Left ventricle myocardium inferior (tissue), 1 donor: ENCODE results near the gene HES2. TPM values are rescaled to one million over a fixed set of nuclear protein-coding genes. Genes with fewer than 3 reads are reported as not detected.
"Not testable (repeated sequence)": the region's sequence is repeated elsewhere in the genome, so short reads cannot be mapped to it uniquely, and the experiment has no call there.

ENCODE experiments used
- DNase-seq: peaks from one replicate; pipeline ENCODE4 v3.0.0-alpha.2; 2020
- H3K27ac ChIP-seq: fragments of 200-600 bp; replicated peaks from 2 replicates; pipeline ENCODE4 v1.8.0; 2021
- H3K27me3 ChIP-seq: fragments of 200-600 bp; 2 replicates; pipeline ENCODE4 v1.8.0; 2021; ENCODE audit warnings: low read depth
- H3K36me3 ChIP-seq: fragments of 200-600 bp; 2 replicates; pipeline ENCODE4 v1.8.0; 2021
- H3K4me1 ChIP-seq: fragments of 200-600 bp; 2 replicates; pipeline ENCODE4 v1.8.0; 2021
- H3K4me3 ChIP-seq: fragments of 200-600 bp; 2 replicates; pipeline ENCODE4 v1.8.0; 2021; ENCODE audit warnings: mild to moderate bottlenecking, moderate library complexity
- H3K9me3 ChIP-seq: fragments of 200-600 bp; replicated peaks from 2 replicates; pipeline ENCODE4 v1.8.0; 2021
- CTCF ChIP-seq: fragments of 200-600 bp; IDR thresholded peaks from 2 replicates; pipeline ENCODE4 v1.8.0; 2021; ENCODE audit warnings: antibody characterized with exemption, mild to moderate bottlenecking, borderline replicate concordance
- intact Hi-C: fragments of 100-400 bp; cut with micrococcal nuclease; formaldehyde crosslinking; loops from one replicate; pipeline ENCODE4 v1.11.0; 2022
- total RNA-seq: library from RNA; stranded (reverse); fragmentation: NEBNext Ultra II Directional; extraction: Animal tissue kit (Norgen Biotek cat#: 25700); gene quantifications from one replicate; pipeline ENCODE4 v1.2.1, GENCODE V29; 2021
- donor health status: DM: no; HTN: yes; CAD: no; lungs with severe emphysema.

Gene HES2
- total RNA-seq, 1 donor from 2014 or later = not detected

- no peaks in the 10 kb centered on the region for H3K36me3 ChIP-seq
- no peaks in the 10 kb centered on the region for H3K9me3 ChIP-seq
- intact Hi-C loops = no loop called here
Measured at GRCh38 chr1:6396998-6397397, 22.7 kb downstream of the HES2 start.

GRCh38 chr1:6395781-6396244 lies 23.9 kb downstream of the HES2 start:
- DNase-seq, H3K9me3 ChIP-seq, H3K27ac ChIP-seq, H3K36me3 ChIP-seq, intact Hi-C loops, H3K27me3 ChIP-seq, H3K4me3 ChIP-seq: not testable (repeated sequence)
- H3K4me1 ChIP-seq = peaks cover 16% of the 10 kb centered on the region

More at GRCh38 chr1:6396998-6397397, 22.7 kb downstream of the HES2 start:
- no peak for DNase-seq
- H3K27ac ChIP-seq = no peak overlapping the region
- TF ChIP-seq CTCF = no peak
- peaks cover 14% of the 10 kb centered on the region for H3K4me1 ChIP-seq
- peaks cover 11% of the 10 kb centered on the region for H3K27me3 ChIP-seq
- no peak overlapping the region for H3K4me3 ChIP-seq

GRCh38 chr1:6395130-6395529 lies 24.6 kb downstream of the HES2 start:
- peaks cover 16% of the 10 kb centered on the region for H3K4me1 ChIP-seq
- H3K4me3 ChIP-seq, H3K27ac ChIP-seq, intact Hi-C loops, DNase-seq, H3K27me3 ChIP-seq, H3K36me3 ChIP-seq, H3K9me3 ChIP-seq: not testable (repeated sequence)

GRCh38 chr1:6393400-6394187 lies 26.1 kb downstream of the HES2 start, which contains the start of gene ACOT7:
Gene ACOT7 (minus strand): TSS chr1:6393767. CDS start chr1:6393399, 368 bp downstream.
- Histone ChIP-seq H3K27me3 (no peaks in the 10 kb centered on the region), H3K36me3 (no peaks in the 10 kb centered on the region), H3K4me1 (peaks cover 16% of the 10 kb centered on the region), H3K4me3 (peak within 1 kb of the TSS; percentile 71), H3K9me3 (no peaks in the 10 kb centered on the region), H3K27ac (peak within 1 kb of the TSS; percentile 97)
- peak; percentile 35 for TF ChIP-seq CTCF
- intact Hi-C loops = no loop called here
- DNase-seq = peak; percentile 91

- no peak for TF ChIP-seq CTCF
- DNase-seq = no peak
- Histone ChIP-seq H3K27ac (peak overlapping the region; percentile 97), H3K4me1 (peaks cover 16% of the 10 kb centered on the region), H3K36me3 (no peaks in the 10 kb centered on the region), H3K9me3 (no peaks in the 10 kb centered on the region), H3K27me3 (no peaks in the 10 kb centered on the region), H3K4me3 (peak overlapping the region; percentile 71)
- intact Hi-C loops = no loop called here
Measured at GRCh38 chr1:6392809-6393399, 26.8 kb downstream of the HES2 start.

GRCh38 chr1:6391951-6392808 lies 27.5 kb downstream of the HES2 start:
- no peaks in the 10 kb centered on the region for H3K9me3 ChIP-seq
- no peaks in the 10 kb centered on the region for H3K27me3 ChIP-seq
- no peak for TF ChIP-seq CTCF
- no peaks in the 10 kb centered on the region for H3K36me3 ChIP-seq
- intact Hi-C loops = no loop called here
- no peak for DNase-seq
- peaks cover 16% of the 10 kb centered on the region for H3K4me1 ChIP-seq
- H3K4me3 ChIP-seq = peak overlapping the region; percentile 71
- H3K27ac ChIP-seq = peak overlapping the region; percentile 97
